HG03342 (cell line): ENCODE results near the gene NFIA.

Experiments used
- ATAC-seq: cut with Tn5 transposase; IDR thresholded peaks from one replicate; pipeline ENCODE4 v1.9.1; 2021; ENCODE audit warnings: mild to moderate bottlenecking, moderate library complexity; ENCODE audit not compliant: unreplicated experiment

NFIA gene

GRCh38 chr1:61143821-61144424, 61.6 kb downstream of the NFIA start:
- no peak for ATAC-seq

GRCh38 chr1:61149010-61149860, 66.9 kb downstream of the NFIA start:
- no peak for ATAC-seq

GRCh38 chr1:61151565-61151964, 69.2 kb downstream of the NFIA start:
- ATAC-seq: no peak

- ATAC-seq: no peak
Observed at GRCh38 chr1:61152066-61152465, 69.7 kb downstream of the NFIA start.

- no peak for ATAC-seq
Observed at GRCh38 chr1:61152469-61153105, 70.2 kb downstream of the NFIA start.

GRCh38 chr1:61156576-61157467, 74.5 kb downstream of the NFIA start:
- ATAC-seq: no peak

GRCh38 chr1:61157468-61157987, 75.2 kb downstream of the NFIA start:
- no peak for ATAC-seq

- ATAC-seq: no peak
Observed at GRCh38 chr1:61158591-61158990, 76.2 kb downstream of the NFIA start.

- no peak for ATAC-seq
Observed at GRCh38 chr1:61160526-61160925, 78.2 kb downstream of the NFIA start.

- no peak for ATAC-seq
Observed at GRCh38 chr1:61162520-61163258, 80.3 kb downstream of the NFIA start.

- ATAC-seq: no peak
Observed at GRCh38 chr1:61163355-61163754, 81.0 kb downstream of the NFIA start.

GRCh38 chr1:61165402-61165801, 83.0 kb downstream of the NFIA start:
- no peak for ATAC-seq

GRCh38 chr1:61167309-61167708, 84.9 kb downstream of the NFIA start:
- ATAC-seq: no peak

GRCh38 chr1:61169045-61169444, 86.7 kb downstream of the NFIA start:
- ATAC-seq: no peak

GRCh38 chr1:61169634-61170033, 87.3 kb downstream of the NFIA start:
- no peak for ATAC-seq

GRCh38 chr1:61170328-61171238, 88.2 kb downstream of the NFIA start:
- ATAC-seq: no peak

- no peak for ATAC-seq
Observed at GRCh38 chr1:61171346-61171745, 89.0 kb downstream of the NFIA start.

- ATAC-seq: no peak
Observed at GRCh38 chr1:61171974-61172373, 89.6 kb downstream of the NFIA start.

GRCh38 chr1:61173118-61173517, 90.8 kb downstream of the NFIA start:
- ATAC-seq: no peak
